ENCODE measurements around the gene TNF.

Gene TNF

DNA sequence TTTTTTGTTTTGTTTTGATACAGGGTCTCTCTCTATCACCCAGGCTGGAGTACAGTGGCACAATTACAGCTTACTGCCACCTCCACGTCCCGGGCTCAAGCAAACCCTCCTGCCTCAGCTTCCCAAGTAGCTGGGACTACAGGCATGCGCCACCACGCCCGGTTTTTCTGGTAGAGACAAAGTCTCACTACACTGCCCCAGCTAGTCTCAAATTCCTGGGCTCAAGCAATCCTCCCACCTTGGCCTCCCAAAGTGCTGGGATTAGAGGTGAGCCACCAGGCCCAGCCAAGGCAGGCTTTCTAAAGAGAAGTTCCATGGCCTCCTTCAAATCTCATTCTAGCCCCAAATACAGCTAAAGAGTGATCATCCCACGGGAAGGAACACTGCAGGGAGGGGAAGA is 41.4 kb upstream of the TNF start:
- Histone ChIP-seq H3K9me3 (ENCODE audit: control insufficient read depth, low read length) (no peaks in the 10 kb centered on the region), H3K9ac (ENCODE audit: low read length) (peak overlapping the region; percentile 39), H3K4me1 (ENCODE audit: control insufficient read depth, insufficient read depth, low read length) (peaks cover 6% of the 10 kb centered on the region), H3K36me3 (ENCODE audit: control insufficient read depth, insufficient read depth, low read length, severe bottlenecking) (peaks cover 95% of the 10 kb centered on the region), H3K27me3 (replicated peaks; ENCODE audit: control insufficient read depth, insufficient read depth, low read length) (no peaks in the 10 kb centered on the region), H3K4me3 (ENCODE audit: low read length) (no peak overlapping the region)
- DNase-seq (ENCODE audit: low read depth) = no peak

DNA sequence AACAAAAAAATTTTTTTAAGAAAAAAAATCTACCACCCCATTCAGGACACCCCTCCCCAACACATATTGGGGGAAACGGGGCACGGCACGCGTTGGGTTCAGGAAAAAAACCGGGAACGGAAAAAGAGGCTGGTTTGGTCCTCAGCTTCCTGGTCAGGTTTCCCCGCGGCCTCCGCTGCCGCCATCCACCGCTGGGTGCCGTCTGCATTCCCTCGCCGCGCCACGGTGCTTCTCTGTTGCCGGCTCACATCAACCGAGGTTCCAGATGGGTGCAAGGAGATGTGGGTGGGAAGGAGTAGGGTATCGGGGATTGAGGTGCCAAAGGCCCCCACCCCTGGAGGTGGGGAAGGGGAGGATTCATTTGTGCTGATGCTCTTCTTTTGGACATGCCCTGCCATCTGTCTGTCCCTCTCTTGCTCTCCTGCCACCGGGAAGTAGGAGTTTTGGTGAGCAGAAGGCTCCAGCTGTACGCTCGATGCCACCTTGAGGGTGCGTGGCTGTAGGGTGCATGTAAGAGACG is 40.8 kb upstream of the TNF start:
- Histone ChIP-seq H3K9me3 (ENCODE audit: control insufficient read depth, low read length) (no peaks in the 10 kb centered on the region), H3K27me3 (replicated peaks; ENCODE audit: control insufficient read depth, insufficient read depth, low read length) (no peaks in the 10 kb centered on the region), H3K4me3 (ENCODE audit: low read length) (no peak overlapping the region), H3K4me1 (ENCODE audit: control insufficient read depth, insufficient read depth, low read length) (peaks cover 11% of the 10 kb centered on the region), H3K36me3 (ENCODE audit: control insufficient read depth, insufficient read depth, low read length, severe bottlenecking) (peaks cover 98% of the 10 kb centered on the region), H3K9ac (ENCODE audit: low read length) (no peak overlapping the region)
- DNase-seq (ENCODE audit: low read depth) = no peak

DNA sequence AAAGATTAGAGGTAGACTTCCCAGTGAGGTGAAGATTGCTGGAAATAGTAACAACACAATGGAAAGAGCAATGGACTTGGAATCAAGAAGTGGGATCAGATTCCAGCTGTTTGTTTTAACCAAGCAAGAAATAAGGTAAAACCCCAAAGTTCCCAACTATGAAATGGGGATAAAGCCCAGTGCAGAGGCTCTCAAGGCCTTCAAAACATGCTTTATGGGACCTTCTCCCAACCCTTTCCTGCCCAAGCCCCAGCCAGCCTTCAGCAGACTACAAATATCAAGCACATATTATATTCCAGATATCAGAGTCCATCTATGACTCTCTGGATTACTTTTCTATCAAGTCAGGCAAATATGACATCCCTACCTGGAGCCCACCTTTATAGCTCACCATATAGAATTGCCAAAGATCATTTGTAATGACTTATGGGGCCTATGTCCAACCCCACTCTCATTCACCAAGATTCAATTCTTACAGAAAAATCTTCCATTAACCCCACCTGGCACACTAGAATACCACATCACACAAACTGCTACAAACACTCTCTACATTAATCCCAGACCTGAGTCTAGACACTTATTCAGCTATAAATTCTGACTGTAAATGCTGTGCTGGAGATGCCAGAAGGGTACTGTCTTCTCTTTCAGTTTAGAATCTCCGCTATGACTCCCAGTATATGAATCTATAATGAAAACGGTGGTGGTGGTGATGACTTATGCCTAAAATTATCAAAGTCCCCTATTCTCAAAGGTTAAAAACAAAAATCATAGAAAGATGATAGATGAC is 39.6 kb upstream of the TNF start:
- Histone ChIP-seq H3K9me3 (ENCODE audit: control insufficient read depth, low read length) (no peaks in the 10 kb centered on the region), H3K9ac (ENCODE audit: low read length) (no peak overlapping the region), H3K4me1 (ENCODE audit: control insufficient read depth, insufficient read depth, low read length) (peaks cover 22% of the 10 kb centered on the region), H3K4me3 (ENCODE audit: low read length) (no peak overlapping the region), H3K27me3 (replicated peaks; ENCODE audit: control insufficient read depth, insufficient read depth, low read length) (no peaks in the 10 kb centered on the region), H3K36me3 (ENCODE audit: control insufficient read depth, insufficient read depth, low read length, severe bottlenecking) (peaks cover 93% of the 10 kb centered on the region)
- no peak for DNase-seq (ENCODE audit: low read depth)

DNA sequence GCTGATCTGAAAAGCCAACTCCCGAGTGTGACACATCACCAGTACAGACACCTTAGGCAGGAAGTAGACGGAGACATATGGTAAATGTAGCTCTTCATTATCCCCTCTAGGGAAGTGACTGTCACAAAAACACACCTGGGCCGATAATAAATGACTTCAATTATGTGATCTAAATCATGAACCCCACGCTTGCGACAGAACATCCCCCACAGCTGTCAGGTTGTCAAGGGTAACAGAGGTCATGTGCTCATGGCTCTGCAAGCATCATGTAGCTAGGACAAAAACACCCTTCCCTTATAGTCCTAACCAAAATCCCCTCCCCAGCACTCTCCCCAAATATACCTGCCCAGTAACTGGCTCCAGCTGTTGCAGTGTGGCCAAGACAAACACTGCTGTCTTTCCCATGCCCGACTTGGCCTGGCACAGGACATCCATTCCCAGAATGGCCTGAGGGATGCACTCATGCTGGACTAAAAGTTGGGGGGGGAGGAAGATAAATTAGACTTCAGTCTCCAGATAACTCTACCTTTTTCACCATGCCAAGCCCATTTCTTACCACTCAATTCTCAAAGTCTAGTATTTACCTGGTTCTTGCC is 36.5 kb upstream of the TNF start:
- Histone ChIP-seq H3K36me3 (ENCODE audit: control insufficient read depth, insufficient read depth, low read length, severe bottlenecking) (peaks cover 62% of the 10 kb centered on the region), H3K4me3 (ENCODE audit: low read length) (peak overlapping the region; percentile 92), H3K4me1 (ENCODE audit: control insufficient read depth, insufficient read depth, low read length) (peaks cover 22% of the 10 kb centered on the region), H3K9me3 (ENCODE audit: control insufficient read depth, low read length) (no peaks in the 10 kb centered on the region), H3K9ac (ENCODE audit: low read length) (peak overlapping the region; percentile 97), H3K27me3 (replicated peaks; ENCODE audit: control insufficient read depth, insufficient read depth, low read length) (no peaks in the 10 kb centered on the region)
- DNase-seq (ENCODE audit: low read depth) = no peak

DNA sequence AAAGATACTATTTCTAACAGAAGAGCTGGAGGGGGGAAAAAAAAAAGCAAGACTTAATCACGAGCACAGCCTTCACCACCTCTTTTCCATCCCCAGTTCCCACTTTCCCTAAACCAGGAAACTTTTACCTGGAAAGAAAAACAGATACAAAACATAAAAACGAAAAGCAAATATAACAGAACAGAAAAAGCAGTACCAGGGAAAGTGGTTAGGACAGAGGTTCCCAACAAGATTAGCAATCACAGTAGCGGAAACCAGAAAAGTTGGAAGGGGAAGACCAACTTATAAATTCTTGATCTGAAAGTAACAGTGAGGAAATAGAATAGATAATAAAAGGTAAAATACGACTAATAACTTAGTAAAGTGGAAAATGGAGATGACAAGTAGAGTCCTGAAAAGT is 34.7 kb upstream of the TNF start:
- H3K27me3 ChIP-seq (replicated peaks; ENCODE audit: control insufficient read depth, insufficient read depth, low read length) = no peaks in the 10 kb centered on the region
- DNase-seq (ENCODE audit: low read depth) = no peak
- peaks cover 45% of the 10 kb centered on the region for H3K36me3 ChIP-seq (ENCODE audit: control insufficient read depth, insufficient read depth, low read length, severe bottlenecking)
- H3K9ac ChIP-seq (ENCODE audit: low read length) = peak overlapping the region; percentile 97
- peaks cover 22% of the 10 kb centered on the region for H3K4me1 ChIP-seq (ENCODE audit: control insufficient read depth, insufficient read depth, low read length)
- H3K9me3 ChIP-seq (ENCODE audit: control insufficient read depth, low read length) = no peaks in the 10 kb centered on the region
- peak overlapping the region; percentile 92 for H3K4me3 ChIP-seq (ENCODE audit: low read length)

DNA sequence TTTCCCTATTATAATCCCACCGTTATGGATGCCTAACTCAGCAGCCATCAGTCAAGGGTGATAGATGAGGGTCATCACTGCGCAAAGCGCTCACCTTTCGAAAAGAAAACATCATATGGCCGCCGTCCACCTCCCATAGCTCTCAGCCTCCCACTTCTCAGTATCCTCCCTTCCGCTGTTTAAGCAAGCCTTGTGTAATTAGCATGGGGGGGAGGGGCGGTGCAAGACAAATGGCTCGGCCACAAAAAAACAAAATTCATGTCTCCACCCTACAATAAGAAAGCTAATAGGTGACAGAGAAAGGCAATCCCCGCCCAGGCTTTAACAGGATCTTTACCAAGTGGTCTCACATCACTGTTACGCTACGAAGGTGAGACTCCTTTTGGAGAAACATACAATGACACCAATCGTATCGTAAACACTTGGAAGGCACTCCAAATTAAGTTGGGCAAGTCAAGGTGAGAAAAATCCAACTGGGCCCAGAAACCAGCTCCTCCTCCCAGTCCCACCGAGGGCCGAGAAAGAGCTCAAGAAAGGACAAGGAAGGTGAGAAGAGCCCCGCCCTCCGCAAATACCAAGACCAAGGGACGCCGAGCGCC is 34.2 kb upstream of the TNF start:
- Histone ChIP-seq H3K9me3 (ENCODE audit: control insufficient read depth, low read length) (no peaks in the 10 kb centered on the region), H3K9ac (ENCODE audit: low read length) (peak overlapping the region; percentile 97), H3K4me1 (ENCODE audit: control insufficient read depth, insufficient read depth, low read length) (peaks cover 22% of the 10 kb centered on the region), H3K27me3 (replicated peaks; ENCODE audit: control insufficient read depth, insufficient read depth, low read length) (no peaks in the 10 kb centered on the region), H3K36me3 (ENCODE audit: control insufficient read depth, insufficient read depth, low read length, severe bottlenecking) (peaks cover 39% of the 10 kb centered on the region), H3K4me3 (ENCODE audit: low read length) (peak overlapping the region; percentile 92)
- peak; percentile 78 for DNase-seq (ENCODE audit: low read depth)

DNA sequence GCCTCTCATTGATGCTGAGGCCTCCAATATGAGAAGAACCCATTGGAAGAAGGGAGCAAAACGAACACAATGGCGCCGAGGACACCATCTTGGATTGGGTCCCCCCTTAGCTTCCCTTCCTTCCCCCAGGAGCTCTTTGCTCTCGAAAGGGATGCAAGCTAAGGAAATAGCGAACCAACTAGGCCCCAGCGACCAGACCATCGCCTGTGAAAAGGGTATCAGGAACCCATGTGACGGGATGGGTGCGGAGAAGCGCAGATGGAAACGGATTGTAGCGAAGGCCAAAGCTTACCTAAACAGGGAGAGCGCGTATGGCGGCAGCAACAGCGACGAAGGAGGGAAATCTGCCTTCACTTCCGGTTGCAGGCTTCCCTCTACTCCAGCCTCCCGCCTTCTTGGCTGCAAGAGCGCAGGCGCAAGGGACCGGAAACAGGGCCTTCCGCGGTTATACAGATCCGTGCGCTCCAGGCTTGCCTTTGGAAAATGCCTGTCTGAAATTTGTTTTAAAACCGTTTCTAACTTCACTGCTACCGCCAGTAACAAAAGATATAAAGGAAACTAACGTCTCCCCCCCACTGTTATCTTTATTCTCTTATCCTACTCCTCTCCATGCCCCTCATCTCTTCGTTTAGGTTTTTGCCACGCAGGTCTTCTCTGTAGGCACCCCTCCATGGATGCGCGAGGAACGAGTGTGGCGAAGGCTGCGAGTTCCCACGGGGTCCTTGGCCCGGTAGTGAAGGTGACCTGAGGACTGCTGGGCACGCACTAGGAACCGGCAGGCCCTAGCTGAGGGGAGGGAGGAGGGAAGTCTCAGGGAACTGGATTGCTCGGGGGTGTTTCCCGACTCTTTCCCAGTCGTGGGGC is 33.5 kb upstream of the TNF start, which contains the start of gene DDX39B:
DDX39B (minus strand) TSS at position 346 of the 864 bp plus-strand sequence. CDS start 1,471 bp downstream, outside the sequence.
- peak; percentile 99 for DNase-seq (ENCODE audit: low read depth)
- Histone ChIP-seq H3K36me3 (ENCODE audit: control insufficient read depth, insufficient read depth, low read length, severe bottlenecking) (peaks cover 32% of the 10 kb centered on the region), H3K4me1 (ENCODE audit: control insufficient read depth, insufficient read depth, low read length) (peaks cover 22% of the 10 kb centered on the region), H3K4me3 (ENCODE audit: low read length) (peak within 1 kb of the TSS; percentile 92), H3K9me3 (ENCODE audit: control insufficient read depth, low read length) (no peaks in the 10 kb centered on the region), H3K27me3 (replicated peaks; ENCODE audit: control insufficient read depth, insufficient read depth, low read length) (no peaks in the 10 kb centered on the region), H3K9ac (ENCODE audit: low read length) (peak within 1 kb of the TSS; percentile 97)

DNA sequence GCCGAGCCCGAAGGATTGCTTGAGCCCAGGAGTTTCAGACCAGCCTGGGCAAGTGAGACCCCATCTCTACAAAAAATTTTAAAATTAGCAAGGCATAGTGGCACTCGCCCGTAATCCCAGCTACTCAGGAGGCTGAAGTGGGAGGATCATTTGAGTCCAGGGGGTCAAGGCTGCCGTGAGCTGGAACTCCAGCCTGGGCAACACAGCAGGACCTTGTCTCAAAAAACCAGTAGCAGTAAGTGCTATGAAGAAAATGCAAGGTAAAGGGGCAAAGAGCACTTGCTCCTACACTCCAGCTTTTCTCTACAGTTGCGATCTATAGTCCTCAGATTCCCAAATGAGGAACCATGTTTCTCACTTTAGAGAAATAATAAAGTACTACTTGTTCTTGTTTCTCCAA is 31.7 kb upstream of the TNF start:
- Histone ChIP-seq H3K4me3 (ENCODE audit: low read length) (no peak overlapping the region), H3K27me3 (replicated peaks; ENCODE audit: control insufficient read depth, insufficient read depth, low read length) (no peaks in the 10 kb centered on the region), H3K9ac (ENCODE audit: low read length) (peak overlapping the region; percentile 97), H3K4me1 (ENCODE audit: control insufficient read depth, insufficient read depth, low read length) (peaks cover 30% of the 10 kb centered on the region), H3K9me3 (ENCODE audit: control insufficient read depth, low read length) (no peaks in the 10 kb centered on the region), H3K36me3 (ENCODE audit: control insufficient read depth, insufficient read depth, low read length, severe bottlenecking) (peaks cover 16% of the 10 kb centered on the region)
- DNase-seq (ENCODE audit: low read depth) = no peak

DNA sequence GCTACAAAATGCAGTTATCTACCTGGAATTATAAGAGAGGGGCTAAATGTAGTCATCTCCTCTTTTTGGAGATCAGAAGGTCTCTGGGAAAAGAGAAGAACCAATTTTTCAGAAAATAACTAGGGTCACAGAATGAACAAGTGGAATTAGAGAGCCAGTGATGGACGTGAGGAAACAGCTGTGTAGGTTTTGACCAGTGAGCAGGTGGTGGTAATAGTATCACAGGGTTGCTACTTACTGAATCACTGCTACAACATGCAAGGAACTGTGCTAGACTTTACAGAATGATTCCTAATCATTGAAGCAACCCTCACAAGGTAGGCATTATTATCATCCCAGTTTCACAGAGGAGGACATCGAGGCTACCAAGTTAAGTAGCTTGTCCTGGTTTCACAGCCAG is 30.7 kb upstream of the TNF start:
- Histone ChIP-seq H3K9ac (ENCODE audit: low read length) (no peak overlapping the region), H3K4me1 (ENCODE audit: control insufficient read depth, insufficient read depth, low read length) (peaks cover 23% of the 10 kb centered on the region), H3K36me3 (ENCODE audit: control insufficient read depth, insufficient read depth, low read length, severe bottlenecking) (peaks cover 15% of the 10 kb centered on the region), H3K27me3 (replicated peaks; ENCODE audit: control insufficient read depth, insufficient read depth, low read length) (no peaks in the 10 kb centered on the region), H3K9me3 (ENCODE audit: control insufficient read depth, low read length) (no peaks in the 10 kb centered on the region), H3K4me3 (ENCODE audit: low read length) (no peak overlapping the region)
- no peak for DNase-seq (ENCODE audit: low read depth)

DNA sequence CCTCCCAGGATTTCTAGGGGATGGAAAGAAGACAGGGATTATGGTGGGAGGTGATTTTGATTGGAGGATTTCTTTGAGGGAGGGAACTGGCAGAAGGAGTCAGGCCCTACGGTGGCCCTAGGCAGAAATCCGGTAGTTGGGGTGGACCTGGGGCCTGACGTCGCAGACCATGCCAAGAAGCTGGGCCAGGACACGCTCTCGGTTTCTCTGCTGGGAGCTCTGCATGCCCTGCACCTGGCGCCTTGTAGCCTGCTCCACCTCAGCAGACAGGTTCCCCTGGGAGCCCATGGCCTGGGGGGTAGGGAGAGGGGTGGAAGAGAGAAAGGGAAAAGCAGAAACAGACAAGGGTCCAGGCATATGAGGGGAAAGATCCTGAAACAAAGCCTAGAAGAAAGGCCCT is 30.1 kb upstream of the TNF start:
- no peaks in the 10 kb centered on the region for H3K9me3 ChIP-seq (ENCODE audit: control insufficient read depth, low read length)
- no peak overlapping the region for H3K9ac ChIP-seq (ENCODE audit: low read length)
- no peak overlapping the region for H3K4me3 ChIP-seq (ENCODE audit: low read length)
- peaks cover 14% of the 10 kb centered on the region for H3K36me3 ChIP-seq (ENCODE audit: control insufficient read depth, insufficient read depth, low read length, severe bottlenecking)
- no peak for DNase-seq (ENCODE audit: low read depth)
- H3K27me3 ChIP-seq (replicated peaks; ENCODE audit: control insufficient read depth, insufficient read depth, low read length) = no peaks in the 10 kb centered on the region
- peaks cover 17% of the 10 kb centered on the region for H3K4me1 ChIP-seq (ENCODE audit: control insufficient read depth, insufficient read depth, low read length)

Measured in adipocyte (in vitro differentiated cells).